Neural progenitor cell (in vitro differentiated cells): ENCODE measurements around the gene SGTA. TPM values are rescaled to one million over a fixed set of nuclear protein-coding genes. Genes with fewer than 3 reads are reported as not detected.
"Not testable (repeated sequence)": the region's sequence is repeated elsewhere in the genome, so short reads cannot be mapped to it uniquely, and the experiment has no call there.

Source experiments
- DNase-seq: peaks from one replicate; pipeline ENCODE4 v3.0.0-alpha.2; 2016; ENCODE audit warnings: low spot score
- H2AFZ ChIP-seq: fragments of 200-600 bp; sonication (generic); replicated peaks from 2 replicates; pipeline ENCODE4 v1.6.1; 2016; ENCODE audit warnings: antibody characterized with exemption
- H3F3A ChIP-seq: fragments of 200-600 bp; sonication (generic); 2 replicates; pipeline ENCODE4 v1.6.1; 2016; ENCODE audit warnings: antibody characterized with exemption, low read depth
- H3K27ac ChIP-seq: fragments of 200-600 bp; sonication (generic); 2 replicates; pipeline ENCODE4 v1.5.1; 2016; ENCODE audit warnings: mild to moderate bottlenecking
- H3K27me3 ChIP-seq: fragments of 200-600 bp; sonication (generic); 2 replicates; pipeline ENCODE4 v1.6.1; 2016; ENCODE audit warnings: mild to moderate bottlenecking, moderate library complexity
- H3K36me3 ChIP-seq: fragments of 200-600 bp; sonication (generic); 2 replicates; pipeline ENCODE4 v1.5.1; 2016
- H3K4me1 ChIP-seq: fragments of 200-600 bp; sonication (generic); 2 replicates; pipeline ENCODE4 v1.6.1; 2016; ENCODE audit warnings: mixed run types
- H3K4me2 ChIP-seq: fragments of 200-600 bp; sonication (generic); 2 replicates; pipeline ENCODE4 v1.6.1; 2016
- H3K4me3 ChIP-seq: fragments of 200-600 bp; sonication (generic); 2 replicates; pipeline ENCODE4 v1.5.1; 2016
- H3K79me2 ChIP-seq: fragments of 200-600 bp; sonication (generic); 2 replicates; pipeline ENCODE4 v1.6.1; 2016; ENCODE audit warnings: low read depth
- H3K9ac ChIP-seq: fragments of 200-600 bp; sonication (generic); 2 replicates; pipeline ENCODE4 v1.6.1; 2016
- H3K9me3 ChIP-seq: fragments of 200-600 bp; sonication (generic); 2 replicates; pipeline ENCODE4 v1.5.1; 2016; ENCODE audit warnings: low read depth
- H4K20me1 ChIP-seq: fragments of 200-600 bp; sonication (generic); 2 replicates; pipeline ENCODE4 v1.6.1; 2016; ENCODE audit warnings: low read depth
- H3K27ac Mint-ChIP-seq: 3 replicates; pipeline ENCODE4 v1.8.0; 2021; ENCODE audit warnings: mixed read lengths
- H3K27me3 Mint-ChIP-seq: 2 replicates; pipeline ENCODE4 v1.8.0; 2022; ENCODE audit warnings: low read depth, mild to moderate bottlenecking, inconsistent platforms, moderate library complexity, mixed read lengths; ENCODE audit not compliant: insufficient read depth
- H3K36me3 Mint-ChIP-seq: 3 replicates; pipeline ENCODE4 v1.8.0; 2021; ENCODE audit warnings: mixed read lengths
- H3K4me1 Mint-ChIP-seq: 3 replicates; pipeline ENCODE4 v1.8.0; 2021; ENCODE audit warnings: mixed read lengths
- H3K4me3 Mint-ChIP-seq: 3 replicates; pipeline ENCODE4 v1.8.0; 2021; ENCODE audit warnings: mild to moderate bottlenecking, moderate library complexity, mixed read lengths
- H3K9me3 Mint-ChIP-seq: 3 replicates; pipeline ENCODE4 v1.8.0; 2020; ENCODE audit warnings: mixed read lengths
- CTCF ChIP-seq: fragments of 200-600 bp; sonication (generic); IDR thresholded peaks from 2 replicates; pipeline ENCODE4 v1.5.1; 2017; ENCODE audit warnings: antibody characterized with exemption, mild to moderate bottlenecking
- EZH2 ChIP-seq: fragments of 200-600 bp; sonication (generic); IDR thresholded peaks from 2 replicates; pipeline ENCODE4 v1.6.1; 2017; ENCODE audit warnings: antibody characterized with exemption, mild to moderate bottlenecking, moderate library complexity
- EZH2phosphoT487 ChIP-seq: fragments of 200-600 bp; sonication (generic); IDR thresholded peaks from 2 replicates; pipeline ENCODE4 v1.6.1; 2017; ENCODE audit warnings: antibody characterized with exemption
- total RNA-seq: library from RNA; depleted of rRNA; stranded (reverse); fragments of >200 nt; gene quantifications from 2 replicates; pipeline ENCODE4 v1.2.3, GENCODE V29; 2015; ENCODE audit warnings: low replicate concordance

SGTA gene
- total RNA-seq, 1 donor from 2014 or later = 30.9 TPM

- no peaks in the 10 kb centered on the region for H3K4me1 ChIP-seq
- peaks cover 19% of the 10 kb centered on the region for H3K36me3 Mint-ChIP-seq
- no peak for DNase-seq
- H3K4me1 Mint-ChIP-seq = no peaks in the 10 kb centered on the region
- H3K27me3 ChIP-seq = no peaks in the 10 kb centered on the region
- no peak overlapping the region for H3K4me3 ChIP-seq
- peaks cover 31% of the 10 kb centered on the region for H4K20me1 ChIP-seq
- H3K9ac ChIP-seq = no peak overlapping the region
- no peaks in the 10 kb centered on the region for H3K9me3 Mint-ChIP-seq
- no peak overlapping the region for H3K27ac Mint-ChIP-seq
- H3F3A ChIP-seq = no peaks in the 10 kb centered on the region
- no peaks in the 10 kb centered on the region for H3K27me3 Mint-ChIP-seq
- no peak overlapping the region for H3K4me2 ChIP-seq
- H2AFZ ChIP-seq = no peak overlapping the region
- no peaks in the 10 kb centered on the region for H3K9me3 ChIP-seq
- TF ChIP-seq CTCF = no peak
- TF ChIP-seq EZH2phosphoT487 = no peak
- TF ChIP-seq EZH2 = no peak
- H3K4me3 Mint-ChIP-seq = no peak overlapping the region
- H3K79me2 ChIP-seq = peaks cover 21% of the 10 kb centered on the region
- no peak overlapping the region for H3K27ac ChIP-seq
- H3K36me3 ChIP-seq = no peaks in the 10 kb centered on the region
These were observed 10.5 kb upstream of the SGTA start for GRCh38 chr19:2793577-2793976.

GRCh38 chr19:2793126-2793525 lies 10.1 kb upstream of the SGTA start:
- no peaks in the 10 kb centered on the region for H3K36me3 ChIP-seq
- H3K36me3 Mint-ChIP-seq = peaks cover 20% of the 10 kb centered on the region
- TF ChIP-seq CTCF (no peak), EZH2phosphoT487 (no peak), EZH2 (no peak)

GRCh38 chr19:2792666-2793065 lies 9.6 kb upstream of the SGTA start:
- H3K9ac ChIP-seq, H3K27ac Mint-ChIP-seq, H3K4me3 Mint-ChIP-seq, H3K4me1 Mint-ChIP-seq, H3K9me3 Mint-ChIP-seq, H3K9me3 ChIP-seq, H3K4me2 ChIP-seq, H3K4me3 ChIP-seq, H2AFZ ChIP-seq, H3K27me3 Mint-ChIP-seq, H3K27ac ChIP-seq, H3K4me1 ChIP-seq, DNase-seq, H3K36me3 ChIP-seq, H3K27me3 ChIP-seq, H3F3A ChIP-seq: not testable (repeated sequence)
- Histone ChIP-seq H3K79me2 (peaks cover 30% of the 10 kb centered on the region), H4K20me1 (peaks cover 40% of the 10 kb centered on the region)
- peaks cover 24% of the 10 kb centered on the region for H3K36me3 Mint-ChIP-seq

More at GRCh38 chr19:2793126-2793525, 10.1 kb upstream of the SGTA start:
- no peaks in the 10 kb centered on the region for H3F3A ChIP-seq
- no peaks in the 10 kb centered on the region for H3K4me1 ChIP-seq
- H3K4me2 ChIP-seq = no peak overlapping the region
- no peak overlapping the region for H3K27ac ChIP-seq
- no peaks in the 10 kb centered on the region for H3K9me3 ChIP-seq
- H3K4me1 Mint-ChIP-seq = no peaks in the 10 kb centered on the region
- no peaks in the 10 kb centered on the region for H3K9me3 Mint-ChIP-seq
- peaks cover 3% of the 10 kb centered on the region for H3K27me3 Mint-ChIP-seq
- no peak overlapping the region for H2AFZ ChIP-seq
- H3K79me2 ChIP-seq = peaks cover 25% of the 10 kb centered on the region
- no peak for DNase-seq
- no peak overlapping the region for H3K9ac ChIP-seq
- no peaks in the 10 kb centered on the region for H3K27me3 ChIP-seq
- no peak overlapping the region for H3K4me3 ChIP-seq
- no peak overlapping the region for H3K27ac Mint-ChIP-seq
- peaks cover 36% of the 10 kb centered on the region for H4K20me1 ChIP-seq
- H3K4me3 Mint-ChIP-seq = no peak overlapping the region

- no peaks in the 10 kb centered on the region for H3F3A ChIP-seq
- no peaks in the 10 kb centered on the region for H3K36me3 ChIP-seq
- peaks cover 38% of the 10 kb centered on the region for H3K79me2 ChIP-seq
- no peak overlapping the region for H2AFZ ChIP-seq
- Mint-ChIP-seq H3K27ac (no peak overlapping the region), H3K4me3 (no peak overlapping the region), H3K4me1 (peaks cover 7% of the 10 kb centered on the region), H3K9me3 (no peaks in the 10 kb centered on the region), H3K27me3 (peaks cover 3% of the 10 kb centered on the region), H3K36me3 (peaks cover 20% of the 10 kb centered on the region)
- no peaks in the 10 kb centered on the region for H3K27me3 ChIP-seq
- H3K4me1 ChIP-seq = peaks cover 4% of the 10 kb centered on the region
- H3K9me3 ChIP-seq = no peaks in the 10 kb centered on the region
- no peak for TF ChIP-seq CTCF
- no peak for TF ChIP-seq EZH2phosphoT487
- TF ChIP-seq EZH2 = no peak
- H3K4me2 ChIP-seq = no peak overlapping the region
- H3K4me3 ChIP-seq = no peak overlapping the region
- H4K20me1 ChIP-seq = peaks cover 48% of the 10 kb centered on the region
- DNase-seq = no peak
- H3K9ac ChIP-seq = no peak overlapping the region
- no peak overlapping the region for H3K27ac ChIP-seq
These were observed 8.8 kb upstream of the SGTA start for GRCh38 chr19:2791876-2792275.
